Measurements from ENCODE around the gene PRKCD. TPM values are rescaled to one million over a fixed set of nuclear protein-coding genes. Genes with fewer than 3 reads are reported as not detected.

Gene PRKCD
- total RNA-seq, 4 donors from 2014 or later, result 36.3 to 73.1 (median 70.6) TPM

DNA sequence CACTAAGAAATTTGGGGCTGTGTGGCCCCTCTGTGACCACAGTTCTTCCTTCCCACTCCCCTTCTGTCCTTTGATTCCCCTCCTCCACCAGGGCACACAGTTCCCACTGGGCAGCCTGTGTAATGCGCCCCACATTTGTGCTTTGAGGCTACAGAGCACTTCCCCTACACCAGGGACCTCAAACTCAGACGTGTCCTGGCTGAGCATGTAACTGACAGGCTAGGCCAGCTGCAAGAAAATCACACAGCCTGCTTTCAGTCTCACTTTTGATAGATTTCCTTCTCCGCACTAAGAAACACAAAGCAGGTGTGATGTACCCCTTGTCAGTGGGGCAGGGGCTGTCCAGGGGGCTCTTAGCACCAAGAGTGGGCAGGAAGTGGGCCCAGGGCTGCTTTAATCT is 29.6 kb downstream of the PRKCD start:
- H3K4me1 ChIP-seq, result peaks cover 0 to 11% (median 5%) of the 10 kb centered on the region in 4 donors
- DNase-seq, result no peak
- no peak for TF ChIP-seq POLR2A (IDR thresholded peaks at IDR 0.05)
- TF ChIP-seq, protein P1, sequence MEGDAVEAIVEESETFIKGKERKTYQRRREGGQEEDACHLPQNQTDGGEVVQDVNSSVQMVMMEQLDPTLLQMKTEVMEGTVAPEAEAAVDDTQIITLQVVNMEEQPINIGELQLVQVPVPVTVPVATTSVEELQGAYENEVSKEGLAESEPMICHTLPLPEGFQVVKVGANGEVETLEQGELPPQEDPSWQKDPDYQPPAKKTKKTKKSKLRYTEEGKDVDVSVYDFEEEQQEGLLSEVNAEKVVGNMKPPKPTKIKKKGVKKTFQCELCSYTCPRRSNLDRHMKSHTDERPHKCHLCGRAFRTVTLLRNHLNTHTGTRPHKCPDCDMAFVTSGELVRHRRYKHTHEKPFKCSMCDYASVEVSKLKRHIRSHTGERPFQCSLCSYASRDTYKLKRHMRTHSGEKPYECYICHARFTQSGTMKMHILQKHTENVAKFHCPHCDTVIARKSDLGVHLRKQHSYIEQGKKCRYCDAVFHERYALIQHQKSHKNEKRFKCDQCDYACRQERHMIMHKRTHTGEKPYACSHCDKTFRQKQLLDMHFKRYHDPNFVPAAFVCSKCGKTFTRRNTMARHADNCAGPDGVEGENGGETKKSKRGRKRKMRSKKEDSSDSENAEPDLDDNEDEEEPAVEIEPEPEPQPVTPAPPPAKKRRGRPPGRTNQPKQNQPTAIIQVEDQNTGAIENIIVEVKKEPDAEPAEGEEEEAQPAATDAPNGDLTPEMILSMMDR (IDR thresholded peaks at IDR 0.05), result no peak
- no peak overlapping the region for H3K4me3 ChIP-seq
- H3K27me3 ChIP-seq, result no peaks in the 10 kb centered on the region
- peaks cover 0 to 70% (median 4%) of the 10 kb centered on the region in 3 donors for H3K36me3 ChIP-seq
- peak overlapping the region in 1 of 4 donors; percentile 38 for H3K27ac ChIP-seq
- H3K9me3 ChIP-seq, result no peaks in the 10 kb centered on the region

DNA sequence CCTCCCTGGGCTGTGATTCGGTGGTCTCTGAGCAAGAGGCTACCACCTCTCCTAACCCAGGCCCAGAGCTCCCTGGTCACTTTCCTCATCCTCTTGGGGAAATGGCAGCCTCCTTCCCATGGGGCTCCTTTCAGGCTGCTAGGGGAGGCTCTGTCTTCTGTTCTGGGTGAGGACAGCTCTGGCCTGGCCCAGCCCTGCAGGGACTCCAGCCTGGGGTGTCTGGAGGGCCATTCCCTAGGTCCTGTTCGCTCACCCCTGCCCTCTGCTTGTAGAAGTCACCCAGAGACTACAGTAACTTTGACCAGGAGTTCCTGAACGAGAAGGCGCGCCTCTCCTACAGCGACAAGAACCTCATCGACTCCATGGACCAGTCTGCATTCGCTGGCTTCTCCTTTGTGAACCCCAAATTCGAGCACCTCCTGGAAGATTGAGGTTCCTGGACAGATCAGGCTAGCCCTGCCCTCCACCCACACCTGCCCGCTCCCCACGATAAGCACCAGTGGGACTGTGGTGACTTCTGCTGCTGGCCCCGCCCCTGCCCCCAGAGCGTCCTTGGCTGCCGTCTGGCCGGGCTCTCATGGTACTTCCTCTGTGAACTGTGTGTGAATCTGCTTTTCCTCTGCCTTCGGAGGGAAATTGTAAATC is 30.9 kb downstream of the PRKCD start:
- peaks cover 0 to 57% (median 4%) of the 10 kb centered on the region in 3 donors for H3K36me3 ChIP-seq
- peaks cover 0 to 11% (median 8%) of the 10 kb centered on the region in 4 donors for H3K4me1 ChIP-seq
- TF ChIP-seq, protein P1 (IDR thresholded peaks at IDR 0.05), result no peak
- no peak for TF ChIP-seq POLR2A (IDR thresholded peaks at IDR 0.05)
- H3K27me3 ChIP-seq, result no peaks in the 10 kb centered on the region
- no peak overlapping the region for H3K4me3 ChIP-seq
- no peaks in the 10 kb centered on the region for H3K9me3 ChIP-seq
- H3K27ac ChIP-seq, result peak overlapping the region in 2 of 4 donors; percentile 18 to 52
- DNase-seq, result peak in 2 of 3 donors; percentile 57 to 58

DNA sequence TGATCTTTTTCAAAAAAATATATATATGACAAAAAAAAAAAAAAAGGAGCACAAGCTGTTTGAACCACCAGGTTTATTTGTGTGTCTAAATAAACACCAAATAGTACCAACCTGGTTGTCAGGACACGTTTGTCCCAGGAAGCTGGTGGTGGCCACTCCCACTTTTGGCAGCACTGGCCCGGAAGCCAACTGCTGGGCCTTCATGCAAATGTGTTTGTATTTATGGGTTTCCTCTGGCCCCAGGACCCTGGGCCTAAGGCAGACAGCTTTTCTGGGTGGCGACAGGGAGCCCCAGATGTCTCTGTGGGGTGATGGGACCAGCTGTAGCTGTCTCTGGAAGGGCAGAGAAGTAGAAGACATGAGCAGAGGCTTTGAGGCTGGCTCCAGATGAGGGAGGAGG is 31.6 kb downstream of the PRKCD start:
- peak overlapping the region in 2 of 4 donors; percentile 20 to 52 for H3K27ac ChIP-seq
- DNase-seq, result peak in 2 of 3 donors; percentile 70 to 79

DNA sequence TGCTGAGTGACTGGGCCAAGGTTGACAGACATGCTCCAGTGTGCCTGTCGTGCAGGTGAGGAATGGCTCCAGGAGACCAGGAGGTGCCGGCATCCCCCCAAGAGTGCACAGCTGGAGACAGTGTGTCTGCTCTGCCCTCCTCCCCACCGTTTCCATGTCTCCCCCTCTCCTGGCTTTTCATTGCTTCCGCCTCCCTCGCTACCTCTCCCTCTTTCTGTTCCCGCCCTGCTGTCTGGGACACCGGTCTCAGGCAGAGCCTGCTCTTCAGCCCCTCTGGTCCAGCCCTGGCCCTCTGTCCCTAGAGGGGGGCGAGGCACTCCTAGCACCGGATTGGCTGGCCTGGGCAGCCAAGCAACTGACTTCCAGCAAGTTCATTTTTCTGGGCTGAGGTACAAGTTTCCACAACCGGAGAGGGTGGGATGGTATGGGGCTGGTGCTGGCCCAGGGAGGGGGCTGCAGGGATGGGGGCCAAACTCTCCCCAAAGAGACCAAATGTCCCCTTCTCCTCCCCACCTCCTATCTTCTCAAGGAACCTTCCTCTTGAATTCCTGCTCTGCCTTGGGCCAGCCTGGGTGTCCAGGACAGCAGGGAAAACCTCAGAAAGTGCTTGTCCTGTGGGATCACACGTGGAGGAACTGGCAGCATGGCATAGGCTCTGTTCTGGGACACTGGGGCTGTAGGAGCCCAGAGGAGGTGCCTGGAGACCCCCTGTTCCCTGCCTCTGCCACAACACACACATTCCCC is 32.6 kb downstream of the PRKCD start:
- no peaks in the 10 kb centered on the region for H3K9me3 ChIP-seq
- H3K27ac ChIP-seq, result peak overlapping the region in 2 of 4 donors; percentile 20 to 52
- no peak for DNase-seq
- no peak for TF ChIP-seq POLR2A (IDR thresholded peaks at IDR 0.05)
- TF ChIP-seq, protein P1 (IDR thresholded peaks at IDR 0.05), result no peak
- H3K27me3 ChIP-seq, result no peaks in the 10 kb centered on the region
- no peak overlapping the region for H3K4me3 ChIP-seq
- peaks cover 0 to 11% (median 4%) of the 10 kb centered on the region in 4 donors for H3K4me1 ChIP-seq
- peaks cover 0 to 45% (median 4%) of the 10 kb centered on the region in 3 donors for H3K36me3 ChIP-seq

More for the DNA sequence above, 31.6 kb downstream of the PRKCD start:
- Histone ChIP-seq H3K4me3 (no peak overlapping the region), H3K9me3 (no peaks in the 10 kb centered on the region), H3K36me3 (peaks cover 0 to 51% (median 4%) of the 10 kb centered on the region in 3 donors), H3K4me1 (peaks cover 0 to 11% (median 5%) of the 10 kb centered on the region in 4 donors), H3K27me3 (no peaks in the 10 kb centered on the region)
- no peak for TF ChIP-seq POLR2A (IDR thresholded peaks at IDR 0.05)
- TF ChIP-seq, protein P1 (IDR thresholded peaks at IDR 0.05), result no peak

DNA sequence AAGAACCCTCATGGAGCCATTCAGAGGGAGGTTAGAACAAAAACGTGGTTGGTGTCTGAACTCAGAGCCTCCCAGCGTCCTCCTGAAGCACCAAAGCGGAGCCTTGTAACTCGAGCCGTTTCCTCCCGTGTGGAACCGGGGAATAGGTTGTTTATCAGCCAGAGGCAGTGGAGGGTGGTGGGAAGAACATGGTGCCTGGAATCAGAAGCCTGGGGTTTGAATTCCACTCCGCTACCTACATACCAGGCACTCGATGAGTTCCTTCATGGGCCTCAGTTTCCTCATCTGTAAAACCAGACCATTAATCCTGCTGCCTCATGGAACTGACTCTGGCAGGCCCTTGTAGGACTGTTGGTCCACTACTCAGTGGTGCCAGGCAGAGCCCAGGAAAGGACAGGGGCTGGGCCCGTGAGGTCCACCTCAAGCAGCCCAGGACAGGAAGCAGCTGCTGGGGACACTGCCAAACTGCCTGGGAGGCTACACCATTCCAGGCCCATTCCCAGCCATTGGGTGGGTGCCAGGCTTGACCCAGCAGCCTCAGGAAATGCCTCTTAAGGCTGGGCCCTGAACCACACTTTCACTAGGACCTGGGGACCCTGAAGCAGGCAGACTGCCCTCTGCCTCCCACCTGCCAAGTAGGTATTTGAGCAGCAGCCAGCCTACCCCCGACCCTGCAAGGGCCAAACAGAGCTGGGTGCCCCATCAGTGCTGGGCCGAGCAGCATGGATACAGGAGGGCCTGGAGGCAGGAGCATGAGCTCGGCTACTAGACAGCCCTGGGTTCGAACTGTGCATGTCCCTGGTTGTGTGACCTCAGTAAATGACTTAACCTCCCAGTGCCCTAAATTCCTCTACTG is 33.4 kb downstream of the PRKCD start:
- Histone ChIP-seq H3K4me3 (no peak overlapping the region), H3K9me3 (no peaks in the 10 kb centered on the region), H3K36me3 (peaks cover 0 to 37% (median 4%) of the 10 kb centered on the region in 3 donors), H3K27ac (peak overlapping the region in 1 of 4 donors; percentile 10), H3K4me1 (peaks cover 0 to 11% (median 4%) of the 10 kb centered on the region in 4 donors), H3K27me3 (no peaks in the 10 kb centered on the region)
- TF ChIP-seq, protein P1 (IDR thresholded peaks at IDR 0.05), result no peak
- TF ChIP-seq POLR2A (IDR thresholded peaks at IDR 0.05), result no peak
- no peak for DNase-seq

Data from Peyer's patch (tissue), 4 donors.